Measurements from ENCODE around the gene FATE1. TPM values are rescaled to one million over a fixed set of nuclear protein-coding genes. Genes with fewer than 3 reads are reported as not detected.

The FATE1 gene
- total and polyA plus RNA-seq, 2 of the 13 experiments (the other 11 are each of a cell fraction or from before 2014, with no cell fraction given), result not detected

GRCh38 chrX:151738751-151739150 is 22.9 kb downstream of the FATE1 start:
- in situ Hi-C loops (cut with HindIII; ENCODE audit: extremely low pct_ligation_motif_present, low pct_unique_long_range_greater_than_20kb) (loop anchor here (25.0 kb wide), 1 partner anchor 1074 kb away; no protein-coding TSS in a partner anchor), intact Hi-C loops (cut with micrococcal nuclease; ENCODE audit: unreplicated experiment) (no loop called here)
- ATAC-seq (no peak), FAIRE-seq (no peak), DNase-seq (ENCODE audit: low spot score) (no peak)
- no peak overlapping the region for H3K4me2 ChIP-seq (ENCODE audit: low read depth, low read length)
- no peak overlapping the region for H3K27ac ChIP-seq (ENCODE audit: extremely low read length, insufficient read depth, low read length)
- no peak overlapping the region for H3K4me3 ChIP-seq (replicated peaks in 1 of 3; ENCODE audit: insufficient read depth in 1 of 3, low read depth in 2 of 3, low read length in 3 of 3)
- no peaks in the 10 kb centered on the region for H3K4me1 ChIP-seq (ENCODE audit: insufficient read depth, low read length)
- no peak overlapping the region for H2AFZ ChIP-seq (ENCODE audit: low read length)
- BruUV-seq (replicated peaks), result no TSS peak
- no peaks in the 10 kb centered on the region for H3K79me2 ChIP-seq (ENCODE audit: insufficient read depth, low read length)
- H3K27me3 ChIP-seq (ENCODE audit: control insufficient read depth in 1 of 2, insufficient read depth in 2 of 2, low read length in 2 of 2), result no peaks in the 10 kb centered on the region
- no peak for TF ChIP-seq ZNF574 (CRISPR knock-in tag; IDR thresholded peaks at IDR 0.05)
- H3K9ac ChIP-seq (ENCODE audit: insufficient read depth, low read depth, low read length), result no peak overlapping the region
- no CpG with 5 or more reads among the region's 7 CpGs for WGBS (ENCODE audit: low lambda C conversion rate)
- no peaks in the 10 kb centered on the region for H3K9me3 ChIP-seq (ENCODE audit: low read length)
- H3K36me3 ChIP-seq (replicated peaks in 1 of 2; ENCODE audit: control insufficient read depth in 1 of 2, insufficient read depth in 2 of 2, low read length in 2 of 2), result no peaks in the 10 kb centered on the region
- ChIA-PET POLR2A (no interaction called here), CTCF (ENCODE audit: low intra/inter-chr PET ratio, low total read pairs) (no interaction called here)
- H4K20me1 ChIP-seq (ENCODE audit: insufficient read depth, low read length), result no peaks in the 10 kb centered on the region

- no peak overlapping the region for H3K4me3 ChIP-seq (replicated peaks in 1 of 3; ENCODE audit: insufficient read depth in 1 of 3, low read depth in 2 of 3, low read length in 3 of 3)
- ATAC-seq (no peak), FAIRE-seq (no peak), DNase-seq (ENCODE audit: low spot score) (no peak)
- ChIA-PET POLR2A (no interaction called here), CTCF (ENCODE audit: low intra/inter-chr PET ratio, low total read pairs) (no interaction called here)
- no peaks in the 10 kb centered on the region for H3K79me2 ChIP-seq (ENCODE audit: insufficient read depth, low read length)
- no peak overlapping the region for H2AFZ ChIP-seq (ENCODE audit: low read length)
- no peaks in the 10 kb centered on the region for H3K36me3 ChIP-seq (replicated peaks in 1 of 2; ENCODE audit: control insufficient read depth in 1 of 2, insufficient read depth in 2 of 2, low read length in 2 of 2)
- BruUV-seq (replicated peaks), result no TSS peak
- no peak for TF ChIP-seq HDAC6 (IDR thresholded peaks at IDR 0.05; ENCODE audit: low read depth, low read length)
- TF ChIP-seq SAFB2 (CRISPR knock-in tag; IDR thresholded peaks at IDR 0.05; ENCODE audit: borderline replicate concordance, low read depth), result no peak
- TF ChIP-seq ZFP82 (CRISPR knock-in tag; IDR thresholded peaks at IDR 0.05; ENCODE audit: borderline replicate concordance), result no peak
- no peak for TF ChIP-seq THAP8 (CRISPR knock-in tag; IDR thresholded peaks at IDR 0.05; ENCODE audit: borderline replicate concordance)
- TF ChIP-seq RCOR2 (CRISPR knock-in tag; IDR thresholded peaks at IDR 0.05), result no peak
- TF ChIP-seq RFX5 (IDR thresholded peaks at IDR 0.05; ENCODE audit: low read depth, low read length), result no peak
- no peak for TF ChIP-seq CBX2 (IDR thresholded peaks at IDR 0.05; ENCODE audit: low read depth, low read length)
- TF ChIP-seq CBX2 (CRISPR knock-in tag; IDR thresholded peaks at IDR 0.05; ENCODE audit: low read depth), result no peak
- TF ChIP-seq TEAD2 (CRISPR knock-in tag; IDR thresholded peaks at IDR 0.05), result no peak
- no peak for TF ChIP-seq NFATC3 (CRISPR knock-in tag; IDR thresholded peaks at IDR 0.05)
- no peak for TF ChIP-seq ZNF224 (CRISPR knock-in tag; IDR thresholded peaks at IDR 0.05)
- TF ChIP-seq MAF1 (CRISPR knock-in tag; IDR thresholded peaks at IDR 0.05; ENCODE audit: borderline replicate concordance), result no peak
- TF ChIP-seq MYNN (CRISPR knock-in tag; IDR thresholded peaks at IDR 0.05; ENCODE audit: low read depth), result no peak
- TF ChIP-seq IKZF4 (CRISPR knock-in tag; IDR thresholded peaks at IDR 0.05; ENCODE audit: borderline replicate concordance, low read depth, not compliant biosample characterization), result no peak
- no peak for TF ChIP-seq ZNF768 (CRISPR knock-in tag; IDR thresholded peaks at IDR 0.05)
- no peak for TF ChIP-seq MAX (IDR thresholded peaks at IDR 0.05)
- no peaks in the 10 kb centered on the region for H3K27me3 ChIP-seq (ENCODE audit: control insufficient read depth in 1 of 2, insufficient read depth in 2 of 2, low read length in 2 of 2)
- H4K20me1 ChIP-seq (ENCODE audit: insufficient read depth, low read length), result no peaks in the 10 kb centered on the region
- H3K4me2 ChIP-seq (ENCODE audit: low read depth, low read length), result no peak overlapping the region
- no peaks in the 10 kb centered on the region for H3K9me3 ChIP-seq (ENCODE audit: low read length)
- H3K27ac ChIP-seq (ENCODE audit: extremely low read length, insufficient read depth, low read length), result no peak overlapping the region
- intact Hi-C loops (cut with micrococcal nuclease; ENCODE audit: unreplicated experiment), result no loop called here
- no peaks in the 10 kb centered on the region for H3K4me1 ChIP-seq (ENCODE audit: insufficient read depth, low read length)
- H3K9ac ChIP-seq (ENCODE audit: insufficient read depth, low read depth, low read length), result no peak overlapping the region
- in situ Hi-C loops (cut with HindIII; ENCODE audit: extremely low pct_ligation_motif_present, low pct_unique_long_range_greater_than_20kb), result loop anchor here (5.0 to 25.0 kb wide), 2 partner anchors 896 to 1071 kb away; partner anchors contain the start of gene GABRQ
- 0% methylated on average over 3 of the region's 4 CpGs for WGBS (ENCODE audit: low lambda C conversion rate)
Observed at GRCh38 chrX:151741606-151742005, 25.8 kb downstream of the FATE1 start.
